ENCODE data around the gene IFT81. TPM values are rescaled to one million over a fixed set of nuclear protein-coding genes. Genes with fewer than 3 reads are reported as not detected.
"Not testable (repeated sequence)": the region's sequence is repeated elsewhere in the genome, so short reads cannot be mapped to it uniquely, and the experiment has no call there.

IFT81 gene
- total RNA-seq, 4 donors from 2014 or later: 6.9 to 40.6 (median 20.7) TPM

GRCh38 chr12:110252716-110253115 lies 128.6 kb downstream of the IFT81 start:
- intact Hi-C loops (cut with DNase I; ENCODE audit: low total_unique reads): no loop called here
- no peaks in the 10 kb centered on the region for H3K27me3 ChIP-seq
- DNase-seq: no peak
- no peaks in the 10 kb centered on the region for H3K36me3 ChIP-seq
- H3K9me3 ChIP-seq: no peaks in the 10 kb centered on the region
- TF ChIP-seq POLR2A (IDR thresholded peaks at IDR 0.05) (no peak), CTCF (IDR thresholded peaks at IDR 0.05) (no peak)
- no peaks in the 10 kb centered on the region for H3K4me1 ChIP-seq
- no peak overlapping the region for H3K4me3 ChIP-seq
- H3K27ac ChIP-seq: peak overlapping the region; percentile 46 to 48

GRCh38 chr12:110253176-110253575 lies 129.0 kb downstream of the IFT81 start:
- TF ChIP-seq CTCF (IDR thresholded peaks at IDR 0.05) (no peak), POLR2A (IDR thresholded peaks at IDR 0.05) (no peak)
- Histone ChIP-seq H3K27ac (peak overlapping the region; percentile 46 to 48), H3K4me1 (no peaks in the 10 kb centered on the region), H3K27me3 (no peaks in the 10 kb centered on the region), H3K4me3 (no peak overlapping the region), H3K36me3 (no peaks in the 10 kb centered on the region), H3K9me3 (no peaks in the 10 kb centered on the region)
- intact Hi-C loops (cut with DNase I; ENCODE audit: low total_unique reads): no loop called here
- peak in 1 of 2 donors; percentile 37 for DNase-seq

- DNase-seq: no peak
- TF ChIP-seq CTCF (IDR thresholded peaks at IDR 0.05): no peak
- no peak for TF ChIP-seq POLR2A (IDR thresholded peaks at IDR 0.05)
- Histone ChIP-seq H3K4me1 (no peaks in the 10 kb centered on the region), H3K36me3 (no peaks in the 10 kb centered on the region), H3K27ac (no peak overlapping the region), H3K4me3 (no peak overlapping the region), H3K27me3 (no peaks in the 10 kb centered on the region), H3K9me3 (no peaks in the 10 kb centered on the region)
- intact Hi-C loops (cut with DNase I; ENCODE audit: low total_unique reads): no loop called here
Measured at GRCh38 chr12:110254971-110255540, 130.9 kb downstream of the IFT81 start.

GRCh38 chr12:110255890-110256456 lies 131.8 kb downstream of the IFT81 start:
- H3K36me3 ChIP-seq; H3K27me3 ChIP-seq; H3K4me3 ChIP-seq; H3K27ac ChIP-seq; H3K4me1 ChIP-seq; intact Hi-C loops (cut with DNase I; ENCODE audit: low total_unique reads); DNase-seq; H3K9me3 ChIP-seq: not testable (repeated sequence)

GRCh38 chr12:110256780-110257431 lies 132.7 kb downstream of the IFT81 start:
- Histone ChIP-seq H3K9me3 (no peaks in the 10 kb centered on the region), H3K27me3 (no peaks in the 10 kb centered on the region), H3K27ac (peak overlapping the region; percentile 37), H3K36me3 (no peaks in the 10 kb centered on the region), H3K4me3 (no peak overlapping the region), H3K4me1 (no peaks in the 10 kb centered on the region)
- intact Hi-C loops (cut with DNase I; ENCODE audit: low total_unique reads): no loop called here
- TF ChIP-seq POLR2A (IDR thresholded peaks at IDR 0.05) (no peak), CTCF (IDR thresholded peaks at IDR 0.05) (no peak)
- peak in 1 of 2 donors; percentile 39 for DNase-seq

Measured in uterus (tissue), 4 donors.